ENCODE data around the gene PRRX2. TPM values are rescaled to one million over a fixed set of nuclear protein-coding genes. Genes with fewer than 3 reads are reported as not detected.

Gene PRRX2
- total and polyA plus RNA-seq, 2 donors (not counting 1 experiment from before 2014, with no cell fraction given): not detected

- no peak overlapping the region for H3K9ac ChIP-seq (ENCODE audit: low read length)
- H3K4me3 Mint-ChIP-seq: no peak overlapping the region
- H3K27ac Mint-ChIP-seq: no peak overlapping the region
- H3K9me3 ChIP-seq (ENCODE audit: control extremely low read depth in 1 of 3, control insufficient read depth in 2 of 3, insufficient read depth in 1 of 3, low read length in 2 of 3): no peaks in the 10 kb centered on the region
- intact Hi-C loops (cut with micrococcal nuclease): loop anchor here (1.0 kb wide), 1 partner anchor 57 kb away; no protein-coding TSS in a partner anchor
- H2AFZ ChIP-seq (ENCODE audit: insufficient read depth, low read depth, low read length, poor library complexity, severe bottlenecking): no peak overlapping the region
- 46% methylated on average over 7 of the region's 10 CpGs for WGBS (ENCODE audit: insufficient coverage)
- ChIA-PET POLR2A (no interaction called here), CTCF (interaction anchor here (0.6 to 4.2 kb wide), 8 partner anchors 13 to 1413 kb away, joined by 3 to 36 read pairs (median 3); partner anchors contain the start of gene NTMT1)
- H3K36me3 ChIP-seq (replicated peaks in 1 of 2; ENCODE audit: control extremely low read depth in 1 of 2, control insufficient read depth in 1 of 2, extremely low read depth in 1 of 2, insufficient read depth in 2 of 2, low read length in 1 of 2): no peaks in the 10 kb centered on the region
- H3K27ac ChIP-seq (ENCODE audit: low read length in 2 of 2): no peak overlapping the region
- H3K4me1 ChIP-seq (ENCODE audit: control insufficient read depth in 2 of 2, insufficient read depth in 2 of 2, low read length in 2 of 2): peaks cover 5% of the 10 kb centered on the region in 2 donors
- H4K20me1 ChIP-seq (ENCODE audit: control insufficient read depth, insufficient read depth, low read length, poor library complexity, severe bottlenecking): no peaks in the 10 kb centered on the region
- no peak overlapping the region for H3K4me3 ChIP-seq (ENCODE audit: control extremely low read depth in 1 of 5, extremely low read depth in 1 of 5, insufficient read depth in 1 of 5, low read depth in 2 of 5, low read length in 4 of 5)
- no peaks in the 10 kb centered on the region for H3K4me1 Mint-ChIP-seq
- no peak for DNase-seq
- TF ChIP-seq, protein P1, sequence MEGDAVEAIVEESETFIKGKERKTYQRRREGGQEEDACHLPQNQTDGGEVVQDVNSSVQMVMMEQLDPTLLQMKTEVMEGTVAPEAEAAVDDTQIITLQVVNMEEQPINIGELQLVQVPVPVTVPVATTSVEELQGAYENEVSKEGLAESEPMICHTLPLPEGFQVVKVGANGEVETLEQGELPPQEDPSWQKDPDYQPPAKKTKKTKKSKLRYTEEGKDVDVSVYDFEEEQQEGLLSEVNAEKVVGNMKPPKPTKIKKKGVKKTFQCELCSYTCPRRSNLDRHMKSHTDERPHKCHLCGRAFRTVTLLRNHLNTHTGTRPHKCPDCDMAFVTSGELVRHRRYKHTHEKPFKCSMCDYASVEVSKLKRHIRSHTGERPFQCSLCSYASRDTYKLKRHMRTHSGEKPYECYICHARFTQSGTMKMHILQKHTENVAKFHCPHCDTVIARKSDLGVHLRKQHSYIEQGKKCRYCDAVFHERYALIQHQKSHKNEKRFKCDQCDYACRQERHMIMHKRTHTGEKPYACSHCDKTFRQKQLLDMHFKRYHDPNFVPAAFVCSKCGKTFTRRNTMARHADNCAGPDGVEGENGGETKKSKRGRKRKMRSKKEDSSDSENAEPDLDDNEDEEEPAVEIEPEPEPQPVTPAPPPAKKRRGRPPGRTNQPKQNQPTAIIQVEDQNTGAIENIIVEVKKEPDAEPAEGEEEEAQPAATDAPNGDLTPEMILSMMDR (IDR thresholded peaks at IDR 0.05): no peak
- TF ChIP-seq EZH2 (IDR thresholded peaks at IDR 0.05; ENCODE audit: borderline replicate concordance, insufficient read depth, low read depth, low read length, poor library complexity, severe bottlenecking): no peak
- H3K27me3 ChIP-seq (replicated peaks in 1 of 4; ENCODE audit: control extremely low read depth in 1 of 4, control insufficient read depth in 3 of 4, insufficient read depth in 4 of 4, low read length in 3 of 4): peaks cover 0 to 14% (median 5%) of the 10 kb centered on the region in 4 experiments
- no peak overlapping the region for H3K4me2 ChIP-seq (replicated peaks; ENCODE audit: low read depth, low read length, poor library complexity, severe bottlenecking)
- no peaks in the 10 kb centered on the region for H3K79me2 ChIP-seq (ENCODE audit: control insufficient read depth, insufficient read depth, low read length)
- H3K9me3 Mint-ChIP-seq (ENCODE audit: insufficient read depth): no peaks in the 10 kb centered on the region
- ATAC-seq (ENCODE audit: low read depth): no peak
- H3K27me3 Mint-ChIP-seq: peaks cover 27% of the 10 kb centered on the region
Measured at GRCh38 chr9:129725795-129726251, 60.4 kb downstream of the PRRX2 start.

- Mint-ChIP-seq H3K9me3 (ENCODE audit: insufficient read depth) (no peaks in the 10 kb centered on the region), H3K4me1 (no peaks in the 10 kb centered on the region), H3K4me3 (peak overlapping the region; percentile 26), H3K27me3 (peaks cover 26% of the 10 kb centered on the region), H3K27ac (no peak overlapping the region)
- Histone ChIP-seq H4K20me1 (ENCODE audit: control insufficient read depth, insufficient read depth, low read length, poor library complexity, severe bottlenecking) (no peaks in the 10 kb centered on the region), H3K4me3 (ENCODE audit: control extremely low read depth in 1 of 5, extremely low read depth in 1 of 5, insufficient read depth in 1 of 5, low read depth in 2 of 5, low read length in 4 of 5) (no peak overlapping the region), H3K27ac (ENCODE audit: low read length in 2 of 2) (no peak overlapping the region), H3K4me1 (ENCODE audit: control insufficient read depth in 2 of 2, insufficient read depth in 2 of 2, low read length in 2 of 2) (peaks cover 5% of the 10 kb centered on the region in 2 donors), H3K79me2 (ENCODE audit: control insufficient read depth, insufficient read depth, low read length) (no peaks in the 10 kb centered on the region), H2AFZ (ENCODE audit: insufficient read depth, low read depth, low read length, poor library complexity, severe bottlenecking) (peak overlapping the region; percentile 64), H3K27me3 (replicated peaks in 1 of 4; ENCODE audit: control extremely low read depth in 1 of 4, control insufficient read depth in 3 of 4, insufficient read depth in 4 of 4, low read length in 3 of 4) (peaks cover 0 to 14% (median 5%) of the 10 kb centered on the region in 4 experiments), H3K9me3 (ENCODE audit: control extremely low read depth in 1 of 3, control insufficient read depth in 2 of 3, insufficient read depth in 1 of 3, low read length in 2 of 3) (no peaks in the 10 kb centered on the region), H3K4me2 (replicated peaks; ENCODE audit: low read depth, low read length, poor library complexity, severe bottlenecking) (peak overlapping the region; percentile 48), H3K9ac (ENCODE audit: low read length) (no peak overlapping the region), H3K36me3 (replicated peaks in 1 of 2; ENCODE audit: control extremely low read depth in 1 of 2, control insufficient read depth in 1 of 2, extremely low read depth in 1 of 2, insufficient read depth in 2 of 2, low read length in 1 of 2) (no peaks in the 10 kb centered on the region)
- ATAC-seq (ENCODE audit: low read depth) (peak; percentile 75), DNase-seq (peak; percentile 56)
- intact Hi-C loops (cut with micrococcal nuclease): loop anchor here (1.0 kb wide), 1 partner anchor 57 kb away; no protein-coding TSS in a partner anchor
- no peak for TF ChIP-seq EZH2 (IDR thresholded peaks at IDR 0.05; ENCODE audit: borderline replicate concordance, insufficient read depth, low read depth, low read length, poor library complexity, severe bottlenecking)
- TF ChIP-seq, protein P1 (IDR thresholded peaks at IDR 0.05): peak; percentile 81
- WGBS (ENCODE audit: insufficient coverage): 22% methylated on average over 18 of the region's 23 CpGs
- CTCF ChIA-PET: interaction anchor here (0.6 to 4.2 kb wide), 13 partner anchors 12 to 1413 kb away, joined by 3 to 36 read pairs (median 3); partner anchors contain the start of gene NTMT1
- POLR2A ChIA-PET: no interaction called here
Measured at GRCh38 chr9:129726322-129727160, 61.1 kb downstream of the PRRX2 start.
